ENCODE measurements around the gene ZNF93.

- no peak for TF ChIP-seq ZNF607 (CRISPR knock-in tag; IDR thresholded peaks at IDR 0.05; ENCODE audit: borderline replicate concordance)
- no peak for TF ChIP-seq TAF1 (CRISPR knock-in tag; IDR thresholded peaks at IDR 0.05)
- TF ChIP-seq CTCF (CRISPR knock-in tag; IDR thresholded peaks at IDR 0.05), result no peak
- TF ChIP-seq RBM39 (IDR thresholded peaks at IDR 0.05; ENCODE audit: low read depth, low read length, poor library complexity, severe bottlenecking), result no peak
These were observed 36.7 kb downstream of the ZNF93 start for GRCh38 chr19:19937403-19937802.

All from HepG2 (cell line).